ENCODE measurements around the gene SLC2A2.

The SLC2A2 gene

GRCh38 chr3:171026597-171027293 lies at the start of gene SLC2A2:
SLC2A2 (minus strand) TSS chr3:171026720; CDS start chr3:171026670, 50 bp downstream.
- no peak for DNase-seq

DNA sequence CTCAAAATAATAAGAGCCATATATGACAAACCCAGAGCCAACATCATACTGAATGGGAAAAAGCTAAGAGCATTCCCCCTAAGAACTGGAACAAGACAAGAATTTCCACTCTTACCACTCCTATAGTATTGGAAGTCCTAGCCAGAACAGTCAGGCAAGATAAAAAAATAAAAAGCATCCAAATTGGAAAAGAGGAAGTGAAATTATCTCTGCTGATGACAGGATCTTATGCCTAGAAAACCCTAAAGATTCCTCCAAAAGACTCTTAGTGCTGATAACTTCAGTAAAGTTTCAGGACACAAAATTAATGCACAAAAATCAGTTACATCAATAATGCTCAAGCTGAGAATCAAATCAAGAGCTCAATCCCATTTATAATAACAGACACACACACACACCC lies 45.9 kb upstream of the SLC2A2 start:
- no peak for DNase-seq

DNA sequence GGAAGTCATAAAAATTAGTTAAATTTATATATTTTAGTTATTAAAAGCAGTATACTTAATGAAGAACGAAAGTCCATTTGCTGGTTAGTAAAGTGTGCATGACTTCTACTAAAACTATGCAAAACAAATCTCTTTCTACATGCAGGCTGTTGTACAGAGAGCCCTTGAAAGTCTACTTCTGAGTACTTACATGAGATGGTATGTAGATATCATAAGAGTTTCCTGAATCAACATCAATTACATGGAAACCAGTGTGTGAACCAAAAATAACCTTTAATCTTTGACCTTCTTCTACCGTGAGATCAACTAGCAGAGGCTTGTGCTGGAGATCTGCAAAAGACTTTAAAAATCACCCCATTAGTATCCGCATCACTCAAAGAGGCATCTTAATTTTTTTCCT lies 42.1 kb upstream of the SLC2A2 start:
- no peak for DNase-seq

- no peak for DNase-seq
These were observed 39.7 kb upstream of the SLC2A2 start for GRCh38 chr3:171066206-171066605.

DNA sequence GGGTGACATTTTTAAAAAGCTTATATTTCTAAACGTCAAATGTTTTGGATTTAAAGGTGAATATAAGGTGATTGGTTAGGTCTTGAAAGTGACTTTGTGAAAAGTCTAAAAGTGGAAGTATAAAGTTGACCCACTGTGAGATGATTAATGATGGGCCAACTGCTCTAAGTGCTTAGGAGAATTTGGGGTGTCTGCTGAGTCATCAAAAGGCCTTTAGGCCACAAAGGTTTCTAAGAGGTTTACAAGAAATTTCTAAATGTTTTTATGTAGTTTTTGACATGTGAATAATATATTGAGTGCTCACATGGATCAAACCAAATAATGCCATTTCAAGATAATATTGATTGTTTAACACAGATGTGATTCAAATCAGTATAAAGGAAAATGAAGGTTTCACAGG lies 39.2 kb upstream of the SLC2A2 start:
- no peak for DNase-seq

GRCh38 chr3:171064461-171064860 lies 37.9 kb upstream of the SLC2A2 start:
- DNase-seq, result no peak

- DNase-seq, result no peak
These were observed 35.2 kb upstream of the SLC2A2 start for GRCh38 chr3:171061749-171062148.

GRCh38 chr3:171059978-171060377 lies 33.5 kb upstream of the SLC2A2 start:
- no peak for DNase-seq

DNA sequence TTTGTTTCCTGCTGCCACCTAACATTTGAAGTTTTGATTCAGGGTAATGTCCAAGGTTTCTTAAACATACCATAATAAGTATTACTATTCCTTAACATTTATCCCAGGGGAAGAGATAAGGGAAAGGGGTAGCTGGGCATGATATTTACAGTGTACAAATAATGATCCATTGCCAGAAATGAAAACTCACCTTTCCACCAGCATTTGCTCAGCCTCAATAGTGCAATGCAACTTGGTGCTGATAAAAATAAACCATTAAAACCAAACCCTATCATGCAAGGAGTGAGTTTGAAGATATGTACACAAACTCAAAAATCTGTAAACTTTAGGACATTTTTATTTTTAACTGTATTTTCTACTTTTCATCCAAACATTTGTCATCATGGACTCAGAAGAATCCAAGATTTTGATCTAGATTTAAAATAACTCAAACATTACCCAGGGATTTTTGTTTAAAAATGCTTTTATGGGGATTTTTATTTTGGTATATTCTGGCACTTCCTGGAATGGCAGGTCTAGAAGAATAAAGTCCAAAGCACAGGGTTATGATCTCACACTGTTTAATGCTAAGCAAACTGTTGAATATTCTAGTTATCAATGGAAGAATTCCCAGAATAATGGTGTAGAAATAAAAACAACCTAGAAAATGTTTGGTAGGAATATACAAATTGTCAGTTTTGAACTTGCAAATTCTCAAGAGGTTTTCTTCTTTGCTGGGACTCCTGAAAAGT lies 32.5 kb upstream of the SLC2A2 start:
- DNase-seq, result no peak

DNA sequence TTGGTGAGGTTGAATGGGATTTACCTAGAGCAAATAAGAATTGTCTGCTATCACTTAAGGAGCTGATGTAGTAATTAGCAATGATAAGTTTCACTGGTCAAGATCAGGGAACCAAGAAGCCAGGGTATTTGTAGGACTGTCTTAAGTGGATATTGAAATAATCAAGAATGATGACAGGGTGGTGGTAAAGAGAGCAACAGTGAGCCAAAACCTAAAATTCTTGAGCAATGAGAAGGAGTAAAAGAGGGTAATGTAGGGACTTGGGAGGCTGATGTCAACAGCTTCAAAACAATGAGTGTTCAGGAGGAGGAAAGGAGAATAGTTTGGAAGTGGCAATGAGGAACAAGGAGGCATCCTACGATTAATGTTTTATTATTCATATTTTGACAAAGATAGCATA lies 31.5 kb upstream of the SLC2A2 start:
- no peak for DNase-seq

DNA sequence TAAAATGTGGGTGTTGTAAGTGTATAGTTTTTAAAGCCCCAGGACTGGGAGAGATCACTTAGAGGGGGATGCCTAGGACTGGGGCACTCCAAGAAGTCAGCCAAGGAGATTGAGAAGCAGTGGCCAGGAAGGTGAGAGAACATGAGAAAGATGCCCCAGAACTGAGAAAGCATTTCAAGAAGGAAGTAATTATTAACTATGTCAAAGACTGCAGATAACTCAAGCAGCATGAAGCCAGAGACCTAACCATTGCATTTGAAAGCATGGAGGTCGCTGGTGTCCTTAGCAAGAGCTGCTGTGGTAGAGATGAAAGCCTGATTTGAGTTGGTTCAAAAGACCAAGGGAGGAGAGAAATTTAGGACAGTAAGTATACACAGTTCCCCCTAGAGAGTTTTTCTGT lies 30.6 kb upstream of the SLC2A2 start:
- no peak for DNase-seq

- no peak for DNase-seq
These were observed 30.0 kb upstream of the SLC2A2 start for GRCh38 chr3:171056528-171056927.

GRCh38 chr3:171055336-171056178 lies 29.0 kb upstream of the SLC2A2 start:
- DNase-seq, result no peak

DNA sequence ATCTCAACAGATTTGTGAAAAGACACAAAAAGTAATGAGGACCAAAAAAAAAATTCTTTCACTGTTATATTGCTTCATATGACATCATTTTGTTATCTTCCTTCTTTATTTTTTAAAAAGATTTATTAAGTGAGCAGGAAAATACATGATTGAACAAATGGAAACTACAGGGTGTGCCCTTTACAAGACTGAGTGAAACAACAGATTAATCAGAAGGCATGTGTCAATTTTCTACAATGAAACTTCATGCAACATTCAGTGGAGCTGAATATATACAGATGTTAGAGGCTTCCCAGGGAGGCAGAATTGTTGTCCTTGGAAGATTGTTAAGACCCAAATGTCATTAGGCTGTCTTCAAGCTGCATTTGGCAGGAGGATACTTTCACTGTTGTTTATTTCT lies 28.4 kb upstream of the SLC2A2 start:
- no peak for DNase-seq

GRCh38 chr3:171054231-171054630 lies 27.7 kb upstream of the SLC2A2 start:
- DNase-seq, result no peak

DNA sequence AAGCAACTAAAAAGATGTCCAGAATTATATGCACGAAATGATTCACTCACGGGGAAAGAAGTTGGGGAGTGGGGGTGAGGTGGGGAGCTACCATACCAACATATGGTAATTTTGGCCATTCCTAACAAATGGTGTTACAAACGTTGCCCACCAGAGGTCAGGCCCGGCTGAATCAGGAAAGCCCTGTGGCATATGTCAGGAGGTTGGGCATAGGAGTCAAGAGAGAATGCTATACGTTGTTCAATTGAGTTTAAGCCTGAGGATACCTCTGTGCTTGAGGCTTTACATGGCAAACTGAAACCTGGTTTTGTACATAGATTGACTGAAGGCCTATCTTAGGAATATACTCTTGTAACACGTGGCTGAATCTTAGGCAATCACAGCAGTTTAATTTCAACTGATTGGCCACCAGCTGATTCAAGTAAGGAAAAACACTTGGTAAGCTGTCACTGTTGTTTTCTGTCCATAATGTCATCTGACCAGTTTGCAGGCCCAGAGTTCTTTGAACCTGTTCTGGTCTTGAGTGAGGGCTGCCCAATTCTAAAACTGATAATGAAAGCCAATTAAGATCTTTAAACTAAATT lies 23.4 kb upstream of the SLC2A2 start:
- peak; percentile 65 for DNase-seq

DNA sequence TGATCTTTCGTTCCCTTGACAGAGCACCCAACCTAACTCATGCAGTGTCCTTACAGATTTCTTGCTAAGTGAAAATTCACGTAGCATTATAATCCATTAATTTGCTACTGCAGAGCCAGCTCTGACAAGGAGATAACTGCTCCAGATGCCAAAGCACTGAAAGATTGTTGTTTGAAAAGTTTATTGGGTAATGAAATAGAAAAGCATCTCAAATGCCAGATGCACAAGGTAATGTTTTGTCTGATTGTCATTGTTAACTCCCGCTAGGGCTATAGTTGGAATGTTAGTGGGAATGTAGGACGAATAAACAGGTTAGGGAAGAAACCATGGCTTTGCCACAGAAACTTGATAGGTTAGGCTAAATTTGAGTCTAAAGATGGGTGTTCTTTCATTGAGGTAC lies 20.2 kb upstream of the SLC2A2 start:
- DNase-seq, result no peak

GRCh38 chr3:171044835-171045793 lies 18.6 kb upstream of the SLC2A2 start:
- no peak for DNase-seq

DNA sequence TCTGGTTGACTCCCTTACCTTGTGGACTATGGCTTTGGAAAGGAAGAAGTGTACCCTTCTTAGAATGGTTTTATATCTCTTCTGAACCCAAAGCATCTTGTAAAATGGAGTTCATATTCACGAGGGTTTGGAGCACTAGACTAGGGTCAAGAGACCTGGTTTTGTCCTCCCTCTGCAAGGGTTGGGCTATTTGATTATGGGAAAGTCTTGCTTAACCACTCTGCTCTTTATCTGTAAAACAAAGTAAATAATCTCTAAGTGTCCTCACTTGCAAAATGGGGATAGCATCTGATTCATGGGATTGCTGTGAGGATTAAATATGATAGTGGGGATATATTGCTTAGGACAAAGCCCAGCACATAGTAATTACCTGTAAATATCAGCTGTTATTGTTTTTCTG lies 17.9 kb upstream of the SLC2A2 start:
- DNase-seq, result no peak

DNA sequence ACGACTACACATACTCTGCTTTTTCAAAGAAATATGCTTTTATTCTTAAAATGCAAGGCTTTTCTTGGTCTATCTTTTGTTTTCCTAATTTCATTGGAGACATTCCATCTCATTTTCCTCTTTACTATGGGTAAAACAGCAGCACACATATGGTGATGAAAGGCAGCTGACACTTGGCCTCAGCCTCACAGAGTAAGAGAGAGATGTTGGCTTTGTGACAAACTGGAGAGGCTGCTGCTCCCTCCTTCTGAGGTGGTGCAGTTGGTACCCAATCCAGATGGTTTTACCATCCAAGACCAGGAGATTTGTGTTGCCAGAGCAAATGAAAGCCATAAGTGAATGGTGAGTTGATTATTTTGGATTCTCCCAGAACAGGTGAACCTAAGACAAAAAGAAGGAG lies 13.2 kb upstream of the SLC2A2 start:
- no peak for DNase-seq

GRCh38 chr3:171038342-171038741 lies 11.8 kb upstream of the SLC2A2 start:
- DNase-seq, result no peak

- no peak for DNase-seq
These were observed 2.3 kb upstream of the SLC2A2 start for GRCh38 chr3:171028779-171029232.
